Activated T-cell treated with anti-CD3 and anti-CD28 coated beads, Interleukin-2, amount 50 U/mL, for 4 hours (primary cell): ENCODE data around the gene FAM170B. TPM values are rescaled to one million over a fixed set of nuclear protein-coding genes. Genes with fewer than 3 reads are reported as not detected.

Experiments
- ATAC-seq, 2 donors: fragments of 200-7000 bp; cut with Tn5 transposase; one replicate each; pipeline ENCODE4 v1.10.0; 2021
- DNase-seq: peaks from one replicate; pipeline ENCODE4 v3.0.0-alpha.2; 2020
- H3K27me3 Mint-ChIP-seq: one replicate; pipeline ENCODE4 v1.8.0; 2021; ENCODE audit warnings: low read depth, mixed read lengths
- H3K36me3 Mint-ChIP-seq: one replicate; pipeline ENCODE4 v1.8.0; 2022; ENCODE audit warnings: mixed read lengths; ENCODE audit not compliant: insufficient read depth
- H3K4me1 Mint-ChIP-seq: one replicate; pipeline ENCODE4 v1.8.0; 2021; ENCODE audit warnings: low read depth, mixed read lengths
- H3K4me3 Mint-ChIP-seq: one replicate; pipeline ENCODE4 v1.8.0; 2021; ENCODE audit warnings: mild to moderate bottlenecking, moderate library complexity, mixed read lengths
- H3K9me3 Mint-ChIP-seq: one replicate; pipeline ENCODE4 v1.8.0; 2021; ENCODE audit warnings: mixed read lengths
- total RNA-seq, 3 donors: library from RNA; stranded (reverse); gene quantifications; one replicate each; pipeline ENCODE4 v1.2.1, GENCODE V29; 2021

The FAM170B gene
- total RNA-seq, 3 donors from 2014 or later, result not detected

DNA sequence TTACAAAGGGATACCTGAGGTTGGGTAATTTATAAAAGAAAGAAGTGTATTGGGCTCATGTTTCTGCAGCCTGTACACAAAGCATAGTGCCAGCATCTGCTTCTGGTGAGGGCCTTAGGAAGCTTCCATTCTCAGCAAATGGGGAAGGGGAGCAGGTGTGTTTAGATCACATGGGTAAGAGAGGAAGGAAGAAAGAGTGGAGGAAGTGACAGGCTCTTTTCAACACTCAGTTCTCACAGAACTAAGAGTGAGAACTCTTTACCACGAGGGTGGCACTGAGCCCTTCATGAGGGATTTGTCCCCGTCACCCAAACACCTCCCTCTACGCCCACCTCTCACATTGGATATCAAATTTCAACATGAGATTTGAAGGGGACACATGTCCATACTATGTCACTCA is 506 bp upstream of the FAM170B start:
- H3K27me3 Mint-ChIP-seq, result peaks cover 10% of the 10 kb centered on the region
- peaks cover 2% of the 10 kb centered on the region for H3K9me3 Mint-ChIP-seq
- ATAC-seq (no peak), DNase-seq (no peak)
- peaks cover under 1% of the 10 kb centered on the region for H3K36me3 Mint-ChIP-seq
- no peak overlapping the region for H3K4me3 Mint-ChIP-seq
- peaks cover 9% of the 10 kb centered on the region for H3K4me1 Mint-ChIP-seq

DNA sequence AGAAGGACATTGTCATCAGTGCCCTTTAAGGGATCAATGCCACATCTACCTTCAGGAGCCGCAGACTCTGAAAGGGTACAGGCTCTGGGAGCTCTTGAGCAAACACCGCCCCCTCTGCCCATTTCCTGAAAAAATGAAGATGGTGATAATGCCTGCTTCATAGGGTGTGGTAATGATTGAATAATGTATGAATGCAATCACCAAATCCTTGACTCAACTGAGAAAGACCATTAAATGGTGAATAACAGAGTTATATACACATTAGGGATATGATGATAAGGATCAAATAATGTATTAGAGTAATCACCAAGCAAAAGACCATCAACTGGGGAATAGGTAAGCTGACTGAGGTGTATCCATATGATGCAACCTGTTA is 1.5 kb downstream of the FAM170B start:
- no peak for ATAC-seq
- H3K27me3 Mint-ChIP-seq, result peaks cover 18% of the 10 kb centered on the region
- no peak for DNase-seq
- H3K9me3 Mint-ChIP-seq, result peaks cover 2% of the 10 kb centered on the region
- peaks cover 2% of the 10 kb centered on the region for H3K36me3 Mint-ChIP-seq
- H3K4me1 Mint-ChIP-seq, result peaks cover 9% of the 10 kb centered on the region
- no peak overlapping the region for H3K4me3 Mint-ChIP-seq

DNA sequence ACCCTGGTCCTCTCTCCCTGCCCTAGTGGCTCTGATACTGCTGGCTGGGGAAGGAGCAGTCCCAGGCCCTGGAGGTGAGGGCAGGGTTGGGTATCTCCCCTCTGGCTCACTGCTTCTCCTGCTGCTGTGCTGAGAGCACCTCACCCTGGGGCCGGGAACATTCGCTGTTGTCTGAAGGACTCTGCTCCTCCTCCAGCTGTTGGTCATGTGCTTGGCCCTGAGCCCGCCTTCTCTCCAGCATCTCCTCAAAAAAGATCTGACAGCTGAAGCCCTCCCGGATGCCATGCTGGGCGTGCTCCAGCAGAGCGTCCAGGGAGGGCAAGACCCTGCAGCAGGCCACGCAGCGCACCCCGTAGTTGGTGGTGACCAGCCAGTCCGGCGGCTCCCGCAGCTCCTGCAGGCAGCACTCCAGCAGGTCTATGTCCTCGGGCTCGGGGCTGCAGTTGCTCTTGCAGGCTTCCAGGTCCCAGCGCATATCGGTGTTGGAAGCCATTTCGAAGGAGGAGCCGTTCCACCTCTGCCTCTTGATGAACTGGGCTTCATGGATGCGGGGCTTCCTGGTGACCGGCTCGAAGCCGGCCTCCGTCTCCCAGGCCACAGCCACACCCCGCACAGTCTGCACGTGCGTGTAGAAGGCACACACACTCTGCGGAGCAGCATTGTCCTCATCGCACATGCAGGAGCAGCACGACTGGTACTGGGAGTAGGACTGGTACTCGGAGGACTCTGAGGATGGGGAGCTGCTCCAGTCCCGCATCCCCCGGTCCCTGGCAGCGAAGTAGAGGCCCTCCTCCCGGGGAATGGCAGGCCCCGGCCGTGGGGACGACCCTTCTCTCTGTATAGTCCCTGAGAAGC is 2.1 kb downstream of the FAM170B start:
- DNase-seq (no peak), ATAC-seq (no peak)
- H3K4me1 Mint-ChIP-seq, result peaks cover 9% of the 10 kb centered on the region
- H3K36me3 Mint-ChIP-seq, result peaks cover 2% of the 10 kb centered on the region
- no peak overlapping the region for H3K4me3 Mint-ChIP-seq
- no peaks in the 10 kb centered on the region for H3K9me3 Mint-ChIP-seq
- H3K27me3 Mint-ChIP-seq, result peaks cover 18% of the 10 kb centered on the region

DNA sequence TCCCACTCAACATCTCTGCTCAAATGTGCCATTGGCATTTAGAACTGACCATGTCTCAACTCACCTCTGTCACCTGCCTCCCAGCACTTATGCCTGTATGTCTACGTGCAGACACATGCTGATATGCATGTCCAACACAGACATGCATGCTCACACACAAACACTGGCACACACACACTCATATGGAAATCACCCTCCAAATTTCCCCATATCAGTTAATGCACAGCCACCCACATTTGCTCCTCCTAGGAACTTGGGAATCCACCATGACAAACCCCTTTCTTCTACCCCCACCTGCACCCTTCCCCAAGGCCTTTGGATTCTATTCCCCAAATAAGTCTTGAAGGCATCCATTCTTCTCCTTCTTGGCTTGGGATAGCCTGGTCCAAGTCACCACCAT is 4.4 kb downstream of the FAM170B start:
- H3K27me3 Mint-ChIP-seq, result peaks cover 19% of the 10 kb centered on the region
- H3K4me1 Mint-ChIP-seq, result no peaks in the 10 kb centered on the region
- no peak overlapping the region for H3K4me3 Mint-ChIP-seq
- DNase-seq (no peak), ATAC-seq (no peak)
- H3K36me3 Mint-ChIP-seq, result peaks cover 2% of the 10 kb centered on the region
- H3K9me3 Mint-ChIP-seq, result no peaks in the 10 kb centered on the region

DNA sequence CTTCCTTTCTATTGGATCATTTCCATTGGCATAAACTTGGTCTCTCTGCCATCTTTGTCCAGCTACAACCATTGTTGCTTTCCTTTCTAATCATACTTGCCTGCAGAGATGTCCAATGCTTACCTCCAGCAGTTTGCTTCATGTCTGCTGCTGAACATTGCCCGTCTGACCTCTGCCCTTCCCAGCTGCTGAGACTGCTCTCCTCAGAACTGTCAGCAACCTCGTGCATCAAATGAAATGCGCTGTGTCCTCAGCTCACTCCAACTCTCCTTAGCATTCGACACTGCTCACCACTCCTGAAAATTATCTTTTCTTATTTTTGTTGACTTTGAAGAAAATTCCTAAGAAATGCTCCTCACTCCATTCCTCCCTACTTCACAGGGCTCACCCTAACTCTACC is 5.0 kb downstream of the FAM170B start:
- ATAC-seq (no peak), DNase-seq (no peak)
- Mint-ChIP-seq H3K4me3 (no peak overlapping the region), H3K4me1 (no peaks in the 10 kb centered on the region), H3K9me3 (no peaks in the 10 kb centered on the region), H3K27me3 (peaks cover 19% of the 10 kb centered on the region), H3K36me3 (peaks cover 2% of the 10 kb centered on the region)

DNA sequence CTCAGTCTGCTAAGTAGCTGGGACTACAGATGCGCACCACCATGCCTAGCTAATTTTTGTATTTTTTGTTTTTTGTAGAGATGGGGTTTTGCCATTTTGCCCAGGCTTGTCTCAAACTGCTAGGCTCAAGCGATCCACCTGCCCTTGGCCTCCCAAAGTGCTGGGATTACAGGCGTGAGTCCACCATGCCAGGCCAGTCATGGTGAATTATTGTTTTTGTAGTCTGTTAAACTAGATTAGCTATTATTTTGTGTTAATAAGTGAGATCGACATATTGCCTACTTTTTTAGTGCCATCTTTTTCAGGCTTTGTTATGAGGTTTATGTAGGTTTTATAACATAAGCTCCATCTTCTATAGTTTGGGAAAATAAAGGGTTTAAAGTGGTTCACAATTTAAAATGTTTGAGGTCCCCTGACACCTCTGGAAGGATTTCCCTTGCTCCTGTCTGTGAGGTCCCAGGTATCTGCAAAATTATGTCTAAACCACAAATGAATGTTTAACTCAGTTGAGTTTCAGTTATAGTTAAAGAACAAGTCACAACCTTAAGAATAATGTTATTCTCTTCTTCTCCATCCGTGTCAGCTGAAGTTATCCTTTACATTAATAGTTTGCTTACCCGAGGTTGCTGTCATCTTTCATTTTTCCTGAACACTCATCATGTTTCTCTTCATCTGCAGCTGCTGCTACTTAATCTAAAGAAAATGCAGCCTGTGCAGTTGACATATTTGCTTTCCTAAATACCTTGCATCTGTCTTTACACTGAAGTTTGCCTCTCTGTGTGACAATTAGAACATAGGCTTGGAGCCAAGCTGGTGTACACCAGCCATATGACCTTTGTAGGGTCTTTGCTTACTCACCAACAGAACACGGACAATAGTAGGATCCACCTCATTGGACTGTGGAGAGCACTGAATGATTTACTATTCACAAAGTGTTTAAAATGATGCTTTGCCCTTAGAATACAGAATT is 9.6 kb downstream of the FAM170B start:
- ATAC-seq (no peak), DNase-seq (no peak)
- Mint-ChIP-seq H3K9me3 (no peaks in the 10 kb centered on the region), H3K27me3 (peaks cover 11% of the 10 kb centered on the region), H3K36me3 (peaks cover under 1% of the 10 kb centered on the region), H3K4me3 (no peak overlapping the region), H3K4me1 (no peaks in the 10 kb centered on the region)

DNA sequence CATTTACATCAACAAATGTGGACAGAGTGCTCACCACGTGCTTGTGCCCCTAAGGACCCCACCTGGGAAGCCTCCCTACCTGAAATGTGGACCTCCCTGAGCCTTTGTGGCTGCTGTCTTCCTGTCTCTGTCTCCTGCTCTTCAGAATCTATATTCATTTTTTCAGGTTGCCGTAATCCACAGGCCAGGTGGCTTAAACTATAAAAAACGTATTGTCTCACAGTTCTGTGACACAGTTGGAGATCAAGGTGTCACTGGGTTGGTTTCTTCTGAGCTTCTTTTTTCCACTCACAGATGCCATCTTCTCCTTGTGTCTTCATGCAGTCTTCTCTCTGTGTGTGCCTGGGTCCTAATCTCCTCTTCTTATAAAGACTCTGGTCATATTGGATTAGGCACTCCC is 12.9 kb downstream of the FAM170B start:
- H3K9me3 Mint-ChIP-seq, result no peaks in the 10 kb centered on the region
- H3K4me3 Mint-ChIP-seq, result no peak overlapping the region
- H3K27me3 Mint-ChIP-seq, result peaks cover 9% of the 10 kb centered on the region
- no peak for DNase-seq
- H3K4me1 Mint-ChIP-seq, result no peaks in the 10 kb centered on the region
- no peak for ATAC-seq
- no peaks in the 10 kb centered on the region for H3K36me3 Mint-ChIP-seq

DNA sequence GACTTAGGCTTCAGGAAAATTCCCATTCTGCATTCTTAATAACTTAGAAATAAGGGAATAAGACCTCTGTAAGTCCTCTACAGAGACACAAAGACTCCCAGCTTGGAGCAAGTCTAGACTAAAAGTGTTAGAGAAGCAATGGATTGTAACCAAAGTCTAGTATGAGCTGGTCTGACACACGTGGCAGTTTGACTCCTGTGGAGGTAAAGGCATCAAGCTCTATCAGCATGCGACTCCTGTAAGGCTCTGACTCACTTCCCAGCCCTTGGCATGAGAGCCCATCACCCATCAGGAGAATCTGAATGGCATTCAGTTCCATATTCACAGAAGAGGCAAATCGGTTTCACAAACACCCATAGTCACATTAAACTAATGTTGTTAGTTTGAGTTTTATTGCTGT is 14.1 kb downstream of the FAM170B start:
- H3K27me3 Mint-ChIP-seq, result peaks cover 15% of the 10 kb centered on the region
- DNase-seq (no peak), ATAC-seq (no peak)
- no peaks in the 10 kb centered on the region for H3K9me3 Mint-ChIP-seq
- no peaks in the 10 kb centered on the region for H3K36me3 Mint-ChIP-seq
- H3K4me3 Mint-ChIP-seq, result no peak overlapping the region
- H3K4me1 Mint-ChIP-seq, result peaks cover 1% of the 10 kb centered on the region

DNA sequence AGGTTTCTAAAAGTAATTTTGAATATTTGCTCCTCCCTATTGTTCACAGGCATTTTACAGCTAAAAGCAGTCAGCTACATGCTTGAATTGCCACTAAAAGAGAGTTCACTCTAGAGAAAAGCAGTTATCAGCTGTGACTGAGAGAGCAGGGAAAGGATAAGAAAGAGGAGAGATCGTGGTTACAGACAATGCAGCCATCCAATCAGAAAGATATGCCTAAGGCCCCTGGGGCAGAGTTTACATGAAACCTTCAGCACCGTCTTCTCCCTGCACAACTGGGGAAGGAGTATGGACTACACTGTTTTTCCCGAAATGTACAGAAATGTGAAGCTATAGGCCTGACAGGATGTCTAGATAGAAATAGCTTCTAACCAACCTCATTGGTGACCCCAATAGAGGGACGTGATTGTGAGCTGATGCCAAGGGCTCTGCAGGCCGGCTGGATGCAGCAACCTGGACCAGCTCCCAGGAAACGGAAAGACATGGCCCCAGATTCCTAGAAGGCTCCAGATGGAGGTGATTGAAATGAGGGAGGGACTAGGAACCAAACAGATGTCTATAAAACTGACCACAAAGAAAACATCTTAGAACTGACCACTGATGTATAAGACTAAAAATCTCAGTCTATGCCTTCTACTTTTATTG is 15.3 kb downstream of the FAM170B start:
- H3K9me3 Mint-ChIP-seq, result no peaks in the 10 kb centered on the region
- ATAC-seq (no peak), DNase-seq (no peak)
- peaks cover 24% of the 10 kb centered on the region for H3K27me3 Mint-ChIP-seq
- no peaks in the 10 kb centered on the region for H3K36me3 Mint-ChIP-seq
- H3K4me1 Mint-ChIP-seq, result peaks cover 3% of the 10 kb centered on the region
- H3K4me3 Mint-ChIP-seq, result no peak overlapping the region

DNA sequence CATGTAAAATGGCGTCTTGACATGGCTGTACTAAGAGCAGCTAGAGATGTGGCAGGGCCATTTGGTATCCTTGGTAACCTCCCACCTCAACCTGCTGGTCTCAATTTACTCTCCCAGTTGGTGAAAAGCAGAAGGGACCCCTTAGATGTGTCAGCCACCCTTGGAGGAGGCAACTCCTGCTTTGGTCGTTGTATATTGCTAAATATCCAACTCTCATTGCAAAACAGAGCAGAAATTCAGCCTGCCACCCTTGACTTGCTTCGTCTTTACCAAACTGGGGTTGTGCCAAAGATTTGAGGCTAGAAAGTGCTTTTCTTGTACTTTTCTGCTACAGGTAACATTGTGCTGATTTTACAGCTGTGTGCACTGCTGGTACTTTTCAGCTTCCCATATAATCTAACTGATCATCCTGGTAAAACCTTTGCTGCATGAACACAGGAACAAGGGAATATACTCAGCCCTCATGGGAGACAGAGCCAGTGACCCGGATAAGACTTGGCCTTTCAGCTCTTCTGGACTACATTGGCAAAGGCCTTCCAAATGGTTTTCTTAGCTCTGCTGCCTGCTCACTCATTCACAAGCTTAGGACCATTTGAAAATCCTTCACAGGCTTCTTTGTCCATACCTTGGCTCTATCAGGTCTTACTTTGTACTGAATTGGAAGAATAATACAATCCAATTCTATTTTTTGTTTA is 16.3 kb downstream of the FAM170B start:
- H3K27me3 Mint-ChIP-seq, result peaks cover 28% of the 10 kb centered on the region
- no peak overlapping the region for H3K4me3 Mint-ChIP-seq
- no peak for ATAC-seq
- H3K36me3 Mint-ChIP-seq, result no peaks in the 10 kb centered on the region
- peaks cover 3% of the 10 kb centered on the region for H3K4me1 Mint-ChIP-seq
- H3K9me3 Mint-ChIP-seq, result no peaks in the 10 kb centered on the region
- DNase-seq, result no peak

DNA sequence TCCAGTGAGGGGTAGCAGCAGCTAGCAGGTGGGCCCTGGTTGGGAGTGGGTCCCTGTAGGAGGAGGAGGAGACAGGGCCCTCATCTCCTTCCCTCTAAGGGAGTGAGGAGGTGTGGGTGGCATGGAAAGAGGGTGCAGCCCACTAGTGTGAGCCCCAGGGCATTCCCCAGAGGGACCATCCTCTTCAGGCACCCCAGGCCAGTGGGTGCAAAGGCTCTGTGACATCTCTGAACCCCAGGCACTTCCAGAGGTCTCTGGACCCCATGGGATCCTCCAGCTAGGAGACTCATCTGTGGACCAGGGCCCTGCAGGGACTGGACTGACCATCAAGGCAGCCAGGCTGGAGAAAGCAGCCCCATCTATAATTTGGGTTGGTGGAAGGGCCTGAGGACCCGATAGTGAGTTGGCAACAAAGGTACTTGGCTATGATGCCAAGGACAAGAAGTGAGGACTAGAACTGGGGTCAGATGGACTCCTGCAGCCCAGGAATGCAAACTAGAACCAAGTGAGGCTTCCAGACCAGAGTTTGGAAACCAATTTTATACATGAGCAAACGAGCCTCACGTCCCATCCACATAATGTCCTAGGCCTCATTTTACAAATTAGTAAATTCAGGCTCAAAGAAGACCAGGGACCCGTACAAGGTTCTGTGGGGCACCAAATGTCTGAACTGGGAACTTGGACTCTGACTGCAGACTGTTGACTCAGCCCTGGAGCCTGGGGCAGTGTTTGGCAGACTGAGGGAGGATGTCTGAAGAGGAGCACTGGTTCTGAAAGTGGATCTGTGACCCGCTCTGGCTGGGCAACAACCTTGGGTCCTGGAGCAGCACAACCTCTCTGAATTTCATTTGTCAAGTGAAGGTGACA is 17.1 kb downstream of the FAM170B start:
- Mint-ChIP-seq H3K27me3 (peaks cover 30% of the 10 kb centered on the region), H3K4me3 (no peak overlapping the region), H3K36me3 (no peaks in the 10 kb centered on the region), H3K9me3 (no peaks in the 10 kb centered on the region), H3K4me1 (peaks cover 3% of the 10 kb centered on the region)
- no peak for DNase-seq
- ATAC-seq, result no peak

DNA sequence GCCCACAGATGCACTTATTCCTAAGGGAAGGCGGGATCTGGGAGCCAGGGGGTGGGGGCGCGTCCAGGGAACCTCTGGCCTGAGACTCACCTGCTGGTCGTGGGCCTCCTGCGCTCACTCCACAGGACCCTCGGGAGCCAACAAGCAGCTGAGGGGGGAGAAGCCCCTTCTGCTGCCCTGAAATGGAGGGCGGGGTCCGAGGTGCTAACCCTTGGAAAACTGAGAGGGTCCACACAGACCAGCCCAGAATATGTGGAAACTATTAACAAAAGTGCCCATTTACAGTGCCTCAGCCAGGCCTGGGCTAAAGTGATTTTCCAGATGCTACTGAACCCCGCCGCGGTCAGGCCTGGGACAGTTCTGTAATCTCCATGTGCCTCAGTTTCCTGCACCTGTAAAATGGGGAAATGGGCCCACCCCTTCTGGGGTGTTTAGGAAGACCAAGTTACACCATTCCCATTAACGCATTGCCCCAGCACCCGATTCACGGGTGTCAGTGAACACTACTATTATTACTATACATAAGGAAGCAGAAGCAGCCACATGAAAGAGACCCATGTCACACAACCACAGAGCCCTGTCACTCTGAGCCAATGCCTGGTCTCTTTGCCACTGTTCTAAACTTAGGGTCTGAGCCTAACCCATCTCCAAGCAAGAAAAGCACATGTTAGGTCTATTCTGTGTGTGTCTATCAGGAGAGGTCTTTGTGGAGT is 17.9 kb downstream of the FAM170B start:
- DNase-seq (no peak), ATAC-seq (no peak)
- no peaks in the 10 kb centered on the region for H3K36me3 Mint-ChIP-seq
- peaks cover 30% of the 10 kb centered on the region for H3K27me3 Mint-ChIP-seq
- H3K4me1 Mint-ChIP-seq, result peaks cover 3% of the 10 kb centered on the region
- no peaks in the 10 kb centered on the region for H3K9me3 Mint-ChIP-seq
- no peak overlapping the region for H3K4me3 Mint-ChIP-seq
